Breast epithelium (tissue), 3 donors: ENCODE data around the gene TPCN2.

Experiments used
- POLR2AphosphoS5 ChIP-seq, 3 donors: sonication (generic); formaldehyde crosslinking; IDR thresholded peaks; one replicate each; pipeline ENCODE4 v1.6.1; 2017; ENCODE audit warnings: antibody characterized with exemption in 3 of 3
- TF ChIP-seq, protein P1 (sequence below), 3 donors: fragments of 450-650 bp; IDR thresholded peaks; one replicate each; pipeline ENCODE4 v1.5.1; 2016 to 2017; ENCODE audit warnings: antibody characterized with exemption in 3 of 3, mild to moderate bottlenecking in 3 of 3, moderate library complexity in 3 of 3

DNA sequence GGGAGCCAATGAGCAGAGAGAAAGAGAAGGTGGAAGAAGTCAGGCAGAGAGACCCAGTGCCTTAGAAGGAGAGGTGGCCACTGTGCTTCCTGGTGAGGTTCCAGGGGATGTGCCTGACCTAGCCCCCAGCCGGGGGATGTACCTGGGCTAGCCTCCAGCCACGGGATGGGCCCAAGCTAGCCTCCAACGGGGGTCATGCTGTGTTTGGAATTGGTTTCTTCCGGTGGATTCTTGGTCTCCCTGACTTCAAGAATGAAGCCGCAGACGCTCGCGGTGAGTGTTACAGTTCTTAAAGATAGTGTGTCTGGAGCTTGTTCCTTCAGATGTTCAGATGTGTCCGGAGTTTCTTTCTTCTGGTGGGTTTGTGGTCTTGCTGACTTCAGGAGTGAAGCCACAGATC lies 100.1 kb downstream of the TPCN2 start:
- TF ChIP-seq, protein P1, sequence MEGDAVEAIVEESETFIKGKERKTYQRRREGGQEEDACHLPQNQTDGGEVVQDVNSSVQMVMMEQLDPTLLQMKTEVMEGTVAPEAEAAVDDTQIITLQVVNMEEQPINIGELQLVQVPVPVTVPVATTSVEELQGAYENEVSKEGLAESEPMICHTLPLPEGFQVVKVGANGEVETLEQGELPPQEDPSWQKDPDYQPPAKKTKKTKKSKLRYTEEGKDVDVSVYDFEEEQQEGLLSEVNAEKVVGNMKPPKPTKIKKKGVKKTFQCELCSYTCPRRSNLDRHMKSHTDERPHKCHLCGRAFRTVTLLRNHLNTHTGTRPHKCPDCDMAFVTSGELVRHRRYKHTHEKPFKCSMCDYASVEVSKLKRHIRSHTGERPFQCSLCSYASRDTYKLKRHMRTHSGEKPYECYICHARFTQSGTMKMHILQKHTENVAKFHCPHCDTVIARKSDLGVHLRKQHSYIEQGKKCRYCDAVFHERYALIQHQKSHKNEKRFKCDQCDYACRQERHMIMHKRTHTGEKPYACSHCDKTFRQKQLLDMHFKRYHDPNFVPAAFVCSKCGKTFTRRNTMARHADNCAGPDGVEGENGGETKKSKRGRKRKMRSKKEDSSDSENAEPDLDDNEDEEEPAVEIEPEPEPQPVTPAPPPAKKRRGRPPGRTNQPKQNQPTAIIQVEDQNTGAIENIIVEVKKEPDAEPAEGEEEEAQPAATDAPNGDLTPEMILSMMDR (IDR thresholded peaks at IDR 0.05) = no peak
- no peak for TF ChIP-seq POLR2AphosphoS5 (IDR thresholded peaks at IDR 0.05)
